ENCODE data around the gene TRA2B. TPM values are rescaled to one million over a fixed set of nuclear protein-coding genes. Genes with fewer than 3 reads are reported as not detected.

TRA2B gene
- total RNA-seq, 1 donor from 2014 or later = 42.7 TPM

Other genes with a start within 250 kb of the TRA2B start
- 17.9 TPM for gene IGF2BP2, start 113.0 kb downstream of the TRA2B start, total RNA-seq
- 5.0 TPM for gene ETV5, start 171.1 kb upstream of the TRA2B start, total RNA-seq